Esophagus muscularis mucosa (tissue), 4 donors: ENCODE measurements around the gene UBE2D1. TPM values are rescaled to one million over a fixed set of nuclear protein-coding genes. Genes with fewer than 3 reads are reported as not detected.

Experiments used
- DNase-seq: peaks from one replicate; pipeline ENCODE4 v3.0.0-alpha.2; 2017; ENCODE audit errors: extremely low spot score
- H3K27ac ChIP-seq, 4 donors: fragments of 200-600 bp; sonication (generic); replicated peaks in 1 of 4; 1 replicate in 3 of 4; 2 replicates in 1 of 4; pipeline ENCODE4 v1.5.1; 2016 to 2019; ENCODE audit warnings: mild to moderate bottlenecking in 1 of 4
- H3K27me3 ChIP-seq, 4 donors: fragments of 200-600 bp; sonication (generic); one replicate each; pipeline versions ENCODE4 v1.5.1 to v1.6.0; 2016 to 2019
- H3K36me3 ChIP-seq, 4 donors: fragments of 200-600 bp; sonication (generic); one replicate each; pipeline ENCODE4 v1.5.1; 2016 to 2019
- H3K4me1 ChIP-seq, 4 donors: fragments of 200-600 bp; sonication (generic); one replicate each; pipeline ENCODE4 v1.5.1; 2016 to 2019
- H3K4me3 ChIP-seq, 4 donors: fragments of 200-600 bp; sonication (generic); 1 replicate in 2 of 4; 2 replicates in 2 of 4; pipeline ENCODE4 v1.5.1; 2016 to 2019; ENCODE audit warnings: mild to moderate bottlenecking in 4 of 4, moderate library complexity in 1 of 4
- H3K9me3 ChIP-seq, 4 donors: fragments of 200-600 bp; sonication (generic); 1 replicate in 3 of 4; 2 replicates in 1 of 4; pipeline ENCODE4 v1.5.1; 2016 to 2019
- CTCF ChIP-seq, 3 experiments: fragments of 200-600 bp in 2 of 3; fragments of 450-650 bp in 1 of 3; sonication (generic) in 2 of 3; IDR thresholded peaks; one replicate each; pipeline ENCODE4 v1.5.1; 2017 to 2019; ENCODE audit warnings: antibody characterized with exemption in 3 of 3, mild to moderate bottlenecking in 2 of 3, moderate library complexity in 1 of 3
- EP300 ChIP-seq: sonication (generic); formaldehyde crosslinking; IDR thresholded peaks from one replicate; pipeline ENCODE4 v1.6.1; 2017; ENCODE audit warnings: antibody characterized with exemption
- POLR2A ChIP-seq: fragments of 450-650 bp; IDR thresholded peaks from one replicate; pipeline ENCODE4 v1.6.1; 2017; ENCODE audit warnings: antibody characterized with exemption, moderate library complexity, mild to moderate bottlenecking, low read depth
- POLR2AphosphoS5 ChIP-seq, 2 donors: sonication (generic); formaldehyde crosslinking; IDR thresholded peaks; one replicate each; pipeline ENCODE4 v1.6.1; 2017; ENCODE audit warnings: antibody characterized with exemption in 2 of 2
- WGBS: methylation state at CpG from one replicate; pipeline ENCODE4 v1.1.5; 2018; 5-methylcytosine and 5-hydroxymethylcytosine counted together
- intact Hi-C: fragments of 100-400 bp; cut with DNase I; formaldehyde crosslinking; loops from one replicate; pipeline ENCODE4 v1.15.1; 2023
- total RNA-seq, 4 donors: library from RNA; depleted of rRNA; stranded (reverse); fragments of >200 nt; gene quantifications; one replicate each; pipeline versions ENCODE4 v1.1.0 to v1.2.1, GENCODE V29; 2016

UBE2D1 gene
- total RNA-seq, 4 donors from 2014 or later, result 11.5 to 17.4 (median 15.3) TPM

- WGBS, result 88% methylated on average over 4 of the region's 4 CpGs
- no peak for DNase-seq
- intact Hi-C loops, result no loop called here
- H3K27ac ChIP-seq, result no peak overlapping the region
- H3K4me1 ChIP-seq, result peaks cover 16 to 32% (median 28%) of the 10 kb centered on the region in 4 donors
- H3K4me3 ChIP-seq, result no peak overlapping the region
- no peaks in the 10 kb centered on the region for H3K27me3 ChIP-seq
- no peak for TF ChIP-seq EP300
- H3K36me3 ChIP-seq, result peaks cover 0 to 6% (median 0%) of the 10 kb centered on the region in 4 donors
- no peaks in the 10 kb centered on the region for H3K9me3 ChIP-seq
These were observed 23.6 kb downstream of the UBE2D1 start for GRCh38 chr10:58358314-58358933.

- H3K36me3 ChIP-seq, result peaks cover 0 to 8% (median 0%) of the 10 kb centered on the region in 4 donors
These were observed 24.1 kb downstream of the UBE2D1 start for GRCh38 chr10:58358947-58359346.

GRCh38 chr10:58359541-58359940 lies 24.7 kb downstream of the UBE2D1 start:
- H3K4me1 ChIP-seq, result peaks cover 15 to 31% (median 27%) of the 10 kb centered on the region in 4 donors
- peaks cover 0 to 14% (median 3%) of the 10 kb centered on the region in 4 donors for H3K36me3 ChIP-seq
- TF ChIP-seq CTCF (IDR thresholded peaks at IDR 0.05), result no peak
- no peak for TF ChIP-seq EP300
- TF ChIP-seq POLR2A, result no peak
- no peak for TF ChIP-seq POLR2AphosphoS5 (IDR thresholded peaks at IDR 0.05)
- DNase-seq, result no peak
- H3K4me3 ChIP-seq, result no peak overlapping the region
- no peaks in the 10 kb centered on the region for H3K27me3 ChIP-seq
- WGBS, result 93% methylated on average over 3 of the region's 3 CpGs
- intact Hi-C loops, result no loop called here
- H3K9me3 ChIP-seq, result no peaks in the 10 kb centered on the region
- no peak overlapping the region for H3K27ac ChIP-seq

More at GRCh38 chr10:58358947-58359346, 24.1 kb downstream of the UBE2D1 start:
- intact Hi-C loops, result no loop called here
- H3K4me3 ChIP-seq, result no peak overlapping the region
- H3K4me1 ChIP-seq, result peaks cover 15 to 31% (median 27%) of the 10 kb centered on the region in 4 donors
- H3K27ac ChIP-seq, result no peak overlapping the region
- no peaks in the 10 kb centered on the region for H3K27me3 ChIP-seq
- no peaks in the 10 kb centered on the region for H3K9me3 ChIP-seq
- no peak for DNase-seq
- 85% methylated on average over 1 of the region's 1 CpG for whole genome bisulfite sequencing
- no peak for TF ChIP-seq EP300
- no peak for TF ChIP-seq POLR2AphosphoS5 (IDR thresholded peaks at IDR 0.05)
- TF ChIP-seq CTCF (IDR thresholded peaks at IDR 0.05), result no peak
- no peak for TF ChIP-seq POLR2A

- Histone ChIP-seq H3K4me1 (peaks cover 10 to 25% (median 24%) of the 10 kb centered on the region in 4 donors), H3K9me3 (no peaks in the 10 kb centered on the region), H3K36me3 (peaks cover 0 to 23% (median 4%) of the 10 kb centered on the region in 4 donors), H3K4me3 (no peak overlapping the region), H3K27ac (no peak overlapping the region), H3K27me3 (no peaks in the 10 kb centered on the region)
- TF ChIP-seq POLR2AphosphoS5 (IDR thresholded peaks at IDR 0.05), result no peak
- no peak for TF ChIP-seq POLR2A
- TF ChIP-seq EP300, result no peak
- 75% methylated on average over 9 of the region's 9 CpGs for WGBS
- DNase-seq, result no peak
- intact Hi-C loops, result no loop called here
These were observed 25.7 kb downstream of the UBE2D1 start for GRCh38 chr10:58360412-58361004.

- TF ChIP-seq EP300 (no peak), POLR2AphosphoS5 (IDR thresholded peaks at IDR 0.05) (no peak), POLR2A (no peak), CTCF (IDR thresholded peaks at IDR 0.05) (no peak)
- H3K9me3 ChIP-seq, result no peaks in the 10 kb centered on the region
- DNase-seq, result no peak
- no peak overlapping the region for H3K4me3 ChIP-seq
- H3K36me3 ChIP-seq, result peaks cover 0 to 24% (median 5%) of the 10 kb centered on the region in 4 donors
- H3K27ac ChIP-seq, result no peak overlapping the region
- no peaks in the 10 kb centered on the region for H3K27me3 ChIP-seq
- peaks cover 10 to 25% (median 23%) of the 10 kb centered on the region in 4 donors for H3K4me1 ChIP-seq
- 96% methylated on average over 2 of the region's 2 CpGs for WGBS
- intact Hi-C loops, result no loop called here
These were observed 26.5 kb downstream of the UBE2D1 start for GRCh38 chr10:58361353-58361752.
